Uterus (tissue), 4 donors: ENCODE measurements around the gene TRMT61B. TPM values are rescaled to one million over a fixed set of nuclear protein-coding genes. Genes with fewer than 3 reads are reported as not detected.
A peak's percentile ranks its signal among the peaks of the same experiment; 100 is the strongest.

Experiments
- DNase-seq, 2 donors: peaks; one replicate each; pipeline ENCODE4 v3.0.0-alpha.2; 2019 to 2020
- H3K27ac ChIP-seq, 2 donors: fragments of 200-600 bp; sonication (generic); 1 replicate in 1 of 2; 2 replicates in 1 of 2; pipeline ENCODE4 v1.5.1; 2016 to 2018
- H3K27me3 ChIP-seq, 2 donors: fragments of 200-600 bp; sonication (generic); one replicate each; pipeline ENCODE4 v1.5.1; 2018 to 2019; ENCODE audit warnings: control low read depth in 1 of 2
- H3K36me3 ChIP-seq, 2 donors: fragments of 200-600 bp; sonication (generic); one replicate each; pipeline ENCODE4 v1.5.1; 2019; ENCODE audit warnings: control low read depth in 1 of 2
- H3K4me1 ChIP-seq, 2 donors: fragments of 200-600 bp; sonication (generic); one replicate each; pipeline ENCODE4 v1.5.1; 2018 to 2019; ENCODE audit warnings: control low read depth in 1 of 2
- H3K4me3 ChIP-seq, 2 donors: fragments of 200-600 bp; sonication (generic); 1 replicate in 1 of 2; 2 replicates in 1 of 2; pipeline ENCODE4 v1.5.1; 2018 to 2019; ENCODE audit warnings: mild to moderate bottlenecking in 1 of 2
- H3K9me3 ChIP-seq, 2 donors: fragments of 200-600 bp; sonication (generic); one replicate each; pipeline ENCODE4 v1.5.1; 2019; ENCODE audit warnings: control low read depth in 1 of 2
- POLR2A ChIP-seq, 2 donors: fragments of 450-650 bp; IDR thresholded peaks; one replicate each; pipeline ENCODE4 v1.6.1; 2016; ENCODE audit warnings: antibody characterized with exemption in 2 of 2, mild to moderate bottlenecking in 1 of 2, moderate library complexity in 1 of 2
- intact Hi-C: fragments of 100-400 bp; cut with DNase I; formaldehyde crosslinking; loops from one replicate; pipeline ENCODE4 v1.15.1; 2023; ENCODE audit warnings: low total_unique reads
- total RNA-seq, 4 donors: library from RNA; depleted of rRNA in 3 of 4; stranded (reverse); fragments of >200 nt in 3 of 4; gene quantifications; one replicate each; pipeline versions ENCODE4 v1.1.0 to v1.2.4, GENCODE V29; 2014 to 2023
- TF ChIP-seq, protein P1 (sequence below), 4 experiments: fragments of 200-600 bp in 2 of 4; fragments of 450-650 bp in 2 of 4; sonication (generic) in 2 of 4; IDR thresholded peaks; one replicate each; pipeline ENCODE4 v1.5.1; 2016 to 2019; ENCODE audit warnings: antibody characterized with exemption in 4 of 4, mild to moderate bottlenecking in 2 of 4, moderate library complexity in 1 of 4
- donor health status: DM: yes; HTN: yes; CAD: no.

TRMT61B gene
- 10 to 100 TPM; 14.1 to 25.6 (median 22.5) TPM for total RNA-seq

DNA sequence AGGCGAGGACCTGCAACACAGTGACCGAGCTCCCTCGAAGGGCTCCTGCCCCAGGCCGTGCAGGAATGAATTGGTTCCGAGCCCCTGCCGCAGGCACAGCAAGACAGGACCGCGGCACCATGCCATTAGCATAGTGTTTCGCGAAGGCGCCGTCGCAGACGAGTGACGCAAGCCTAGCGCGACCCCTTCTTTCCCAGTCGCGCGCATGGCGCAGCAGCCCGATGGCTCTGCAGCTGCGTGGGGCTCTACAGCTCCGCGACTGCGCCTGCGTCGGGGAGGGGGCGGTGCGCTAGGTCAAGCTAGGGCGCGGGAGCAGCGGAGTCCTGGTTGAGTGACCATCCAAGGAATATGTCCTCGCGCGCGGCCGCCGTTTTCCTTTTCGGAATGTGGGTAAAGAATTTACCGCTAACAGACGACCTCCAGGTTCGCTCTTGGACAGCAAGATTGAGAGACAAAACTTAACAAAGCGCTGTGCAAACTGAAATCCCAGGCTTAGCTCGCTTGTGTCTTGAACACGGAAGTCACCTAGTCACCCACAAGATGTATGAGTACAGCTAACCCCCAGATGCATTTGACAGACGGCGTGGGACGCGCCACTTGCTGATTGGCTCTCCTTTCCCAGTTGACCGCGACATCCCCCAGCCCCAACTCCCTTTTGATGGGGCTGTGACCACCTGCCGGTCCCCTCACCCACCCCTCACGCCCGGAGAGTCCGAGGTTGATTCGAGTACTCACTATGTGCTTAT lies at the start of gene TRMT61B:
Gene TRMT61B (minus strand): TSS at position 164 of the 746 bp plus-strand sequence. CDS start 32 bp downstream, at position 132.
- H3K27me3 ChIP-seq = no peaks in the 10 kb centered on the region
- H3K27ac ChIP-seq = peak within 1 kb of the TSS; percentile 63 to 76
- no peaks in the 10 kb centered on the region for H3K4me1 ChIP-seq
- peak; percentile 34 to 70 for TF ChIP-seq POLR2A (IDR thresholded peaks at IDR 0.05)
- TF ChIP-seq, protein P1, sequence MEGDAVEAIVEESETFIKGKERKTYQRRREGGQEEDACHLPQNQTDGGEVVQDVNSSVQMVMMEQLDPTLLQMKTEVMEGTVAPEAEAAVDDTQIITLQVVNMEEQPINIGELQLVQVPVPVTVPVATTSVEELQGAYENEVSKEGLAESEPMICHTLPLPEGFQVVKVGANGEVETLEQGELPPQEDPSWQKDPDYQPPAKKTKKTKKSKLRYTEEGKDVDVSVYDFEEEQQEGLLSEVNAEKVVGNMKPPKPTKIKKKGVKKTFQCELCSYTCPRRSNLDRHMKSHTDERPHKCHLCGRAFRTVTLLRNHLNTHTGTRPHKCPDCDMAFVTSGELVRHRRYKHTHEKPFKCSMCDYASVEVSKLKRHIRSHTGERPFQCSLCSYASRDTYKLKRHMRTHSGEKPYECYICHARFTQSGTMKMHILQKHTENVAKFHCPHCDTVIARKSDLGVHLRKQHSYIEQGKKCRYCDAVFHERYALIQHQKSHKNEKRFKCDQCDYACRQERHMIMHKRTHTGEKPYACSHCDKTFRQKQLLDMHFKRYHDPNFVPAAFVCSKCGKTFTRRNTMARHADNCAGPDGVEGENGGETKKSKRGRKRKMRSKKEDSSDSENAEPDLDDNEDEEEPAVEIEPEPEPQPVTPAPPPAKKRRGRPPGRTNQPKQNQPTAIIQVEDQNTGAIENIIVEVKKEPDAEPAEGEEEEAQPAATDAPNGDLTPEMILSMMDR (IDR thresholded peaks at IDR 0.05) = peak in 2 of 4 experiments; percentile 32 to 39
- H3K9me3 ChIP-seq = no peaks in the 10 kb centered on the region
- peak; percentile 93 to 95 for DNase-seq
- intact Hi-C loops = no loop called here
- H3K4me3 ChIP-seq = peak within 1 kb of the TSS; percentile 77 to 95
- no peaks in the 10 kb centered on the region for H3K36me3 ChIP-seq

DNA sequence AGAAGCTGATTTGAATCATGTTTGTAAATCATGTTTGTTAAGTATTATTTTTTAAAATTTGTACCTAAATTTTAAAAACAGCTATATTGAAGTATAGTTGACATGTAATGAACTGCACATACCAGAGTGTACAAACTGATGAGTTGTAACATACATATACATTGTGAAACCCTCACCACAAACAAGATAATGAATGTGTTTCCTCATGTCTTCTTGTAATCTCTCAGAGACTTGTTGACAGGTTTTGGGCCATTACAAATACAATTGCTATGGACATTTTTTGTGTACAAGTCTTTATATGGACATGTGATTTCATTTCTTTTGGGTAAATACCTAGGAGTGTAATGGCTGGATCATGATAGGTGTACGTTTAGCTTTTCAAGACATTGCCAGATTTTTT lies 45.8 kb upstream of the TRMT61B start:
- H3K9me3 ChIP-seq = no peaks in the 10 kb centered on the region
- DNase-seq = no peak
- H3K4me1 ChIP-seq = no peaks in the 10 kb centered on the region
- H3K36me3 ChIP-seq = no peaks in the 10 kb centered on the region
- no peak overlapping the region for H3K27ac ChIP-seq
- intact Hi-C loops = no loop called here
- TF ChIP-seq POLR2A (IDR thresholded peaks at IDR 0.05) = no peak
- TF ChIP-seq, protein P1 (IDR thresholded peaks at IDR 0.05) = no peak
- H3K27me3 ChIP-seq = no peaks in the 10 kb centered on the region
- H3K4me3 ChIP-seq = no peak overlapping the region

DNA sequence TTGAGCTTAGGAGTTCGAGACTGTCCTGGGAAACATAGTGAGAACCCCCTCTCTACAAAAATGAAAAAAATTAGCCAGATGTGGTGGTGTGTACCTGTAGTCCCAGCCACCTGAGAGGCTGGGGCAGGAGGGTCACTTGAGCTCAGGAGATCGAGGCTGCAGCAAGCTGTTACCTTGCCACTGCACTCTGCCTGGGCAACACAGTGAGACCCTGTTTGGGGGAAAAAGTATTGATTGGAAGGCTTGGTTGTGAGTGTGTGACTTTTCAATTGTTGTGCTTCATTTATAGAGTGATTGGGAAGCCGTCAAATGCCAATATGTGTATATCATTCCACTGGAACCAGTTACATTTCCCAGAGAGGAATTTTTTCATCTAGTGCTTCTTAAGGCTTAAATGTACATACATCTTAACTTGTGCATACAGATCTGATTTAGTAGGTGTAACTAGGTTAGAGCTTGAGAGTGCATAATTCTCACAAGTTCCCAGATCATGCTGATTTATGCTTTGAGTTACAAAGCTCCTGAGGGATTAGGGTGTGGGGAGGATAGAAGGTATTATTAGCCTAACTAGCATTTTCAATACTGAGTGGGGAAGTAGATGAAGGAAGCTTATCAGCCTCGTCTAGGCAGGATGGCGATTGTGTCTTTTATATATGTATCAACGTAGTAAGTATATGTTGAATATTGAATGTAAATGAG lies 39.7 kb upstream of the TRMT61B start:
- TF ChIP-seq, protein P1 (IDR thresholded peaks at IDR 0.05) = no peak
- no peak for TF ChIP-seq POLR2A (IDR thresholded peaks at IDR 0.05)
- H3K36me3 ChIP-seq = no peaks in the 10 kb centered on the region
- H3K4me3 ChIP-seq = no peak overlapping the region
- no peak for DNase-seq
- no peaks in the 10 kb centered on the region for H3K27me3 ChIP-seq
- no peaks in the 10 kb centered on the region for H3K4me1 ChIP-seq
- H3K9me3 ChIP-seq = no peaks in the 10 kb centered on the region
- intact Hi-C loops = no loop called here
- H3K27ac ChIP-seq = no peak overlapping the region

DNA sequence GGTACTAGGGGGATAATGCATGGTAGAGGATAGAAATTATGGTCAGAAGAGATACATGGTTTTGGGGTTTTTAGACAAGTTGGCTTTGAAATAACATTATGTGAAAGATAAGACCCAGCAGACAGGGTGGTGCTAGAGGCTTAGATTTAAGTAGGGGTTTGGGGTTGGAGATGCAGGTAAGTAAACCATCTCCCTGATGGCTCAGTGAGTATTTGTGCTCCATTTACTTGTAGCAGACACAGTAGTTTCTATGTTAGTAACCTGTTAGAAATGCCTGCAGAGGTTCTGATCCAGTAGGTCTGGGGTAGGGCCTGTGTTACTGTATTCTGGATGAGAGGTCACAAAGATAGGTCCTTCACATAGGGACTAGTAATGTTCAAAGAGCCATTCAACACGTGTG lies 38.1 kb upstream of the TRMT61B start:
- H3K4me3 ChIP-seq = no peak overlapping the region
- no peaks in the 10 kb centered on the region for H3K4me1 ChIP-seq
- H3K27me3 ChIP-seq = no peaks in the 10 kb centered on the region
- no peak for DNase-seq
- intact Hi-C loops = no loop called here
- no peaks in the 10 kb centered on the region for H3K36me3 ChIP-seq
- H3K9me3 ChIP-seq = no peaks in the 10 kb centered on the region
- no peak overlapping the region for H3K27ac ChIP-seq
- TF ChIP-seq POLR2A (IDR thresholded peaks at IDR 0.05) = no peak
- TF ChIP-seq, protein P1 (IDR thresholded peaks at IDR 0.05) = no peak

DNA sequence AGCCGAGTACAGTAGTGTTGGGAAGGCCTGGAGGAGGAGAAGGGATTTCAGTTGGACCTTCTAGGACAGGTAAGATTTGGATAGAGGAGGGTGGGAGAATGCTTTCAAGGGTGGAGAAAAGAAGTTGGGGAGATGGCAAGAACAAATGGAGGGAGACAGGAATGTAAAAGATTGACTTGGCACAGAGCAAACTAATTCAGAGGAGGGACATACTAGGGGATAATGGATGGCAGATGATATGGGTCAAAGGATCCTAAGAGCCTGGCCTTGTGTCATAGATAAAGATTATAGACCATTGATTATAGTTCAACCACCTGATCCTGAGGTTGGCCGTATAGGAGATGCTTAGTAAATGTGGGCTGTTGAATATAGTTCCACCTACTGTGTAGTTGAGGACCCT lies 36.7 kb upstream of the TRMT61B start:
- Histone ChIP-seq H3K36me3 (no peaks in the 10 kb centered on the region), H3K4me1 (no peaks in the 10 kb centered on the region), H3K9me3 (no peaks in the 10 kb centered on the region), H3K27ac (no peak overlapping the region), H3K27me3 (no peaks in the 10 kb centered on the region), H3K4me3 (no peak overlapping the region)
- TF ChIP-seq POLR2A (IDR thresholded peaks at IDR 0.05) = no peak
- TF ChIP-seq, protein P1 (IDR thresholded peaks at IDR 0.05) = no peak
- intact Hi-C loops = no loop called here
- no peak for DNase-seq
